Measurements from ENCODE around the gene ZNF566. TPM values are rescaled to one million over a fixed set of nuclear protein-coding genes. Genes with fewer than 3 reads are reported as not detected.

ZNF566 gene
- total RNA-seq, 1 donor from 2014 or later, result 35.3 TPM

- no peak for DNase-seq
Measured at GRCh38 chr19:36441339-36441738, 48.0 kb downstream of the ZNF566 start.

- DNase-seq, result no peak
Measured at GRCh38 chr19:36436531-36436930, 52.8 kb downstream of the ZNF566 start.

GRCh38 chr19:36423925-36424324, 65.4 kb downstream of the ZNF566 start:
- no peak for DNase-seq

- no peak for DNase-seq
Measured at GRCh38 chr19:36421749-36422481, 67.4 kb downstream of the ZNF566 start.

GRCh38 chr19:36420961-36421748, 68.2 kb downstream of the ZNF566 start:
- peak; percentile 64 for DNase-seq

- DNase-seq, result peak; percentile 95
Measured at GRCh38 chr19:36418287-36419001, 70.9 kb downstream of the ZNF566 start, which contains the start of gene ZFP82. TSS of gene ZFP82 (minus strand) at chr19:36418644. CDS start at chr19:36409789, 8,855 bp downstream.

- DNase-seq, result peak; percentile 2
Measured at GRCh38 chr19:36417752-36418286, 71.5 kb downstream of the ZNF566 start.

- DNase-seq, result no peak
Measured at GRCh38 chr19:36409841-36410240, 79.5 kb downstream of the ZNF566 start.

- DNase-seq, result no peak
Measured at GRCh38 chr19:36408101-36408500, 81.3 kb downstream of the ZNF566 start.

- no peak for DNase-seq
Measured at GRCh38 chr19:36404498-36404897, 84.9 kb downstream of the ZNF566 start.

- no peak for DNase-seq
Measured at GRCh38 chr19:36401475-36401874, 87.9 kb downstream of the ZNF566 start.

- DNase-seq, result no peak
Measured at GRCh38 chr19:36398571-36398970, 90.8 kb downstream of the ZNF566 start.

Other genes starting within 250 kb of the ZNF566 start
- 15.5 TPM for gene ZFP14, start 110.4 kb downstream of the ZNF566 start, total RNA-seq
- 13.8 TPM for gene ZFP82, start 70.9 kb downstream of the ZNF566 start, total RNA-seq
- gene ZNF260, start 38.7 kb upstream of the ZNF566 start, total RNA-seq, result 28.3 TPM
- 31.4 TPM for gene ZNF529, start 83.7 kb upstream of the ZNF566 start, total RNA-seq
- 21.0 TPM for gene ZNF382, start 115.8 kb upstream of the ZNF566 start, total RNA-seq
- 10.5 TPM for gene ZNF461, start 177.3 kb upstream of the ZNF566 start, total RNA-seq
- 15.4 TPM for gene ZNF567, start 198.1 kb upstream of the ZNF566 start, total RNA-seq